PC-3 (cell line): ENCODE data around the gene YPEL1. TPM values are rescaled to one million over a fixed set of nuclear protein-coding genes. Genes with fewer than 3 reads are reported as not detected.
"Not testable (repeated sequence)": the region's sequence is repeated elsewhere in the genome, so short reads cannot be mapped to it uniquely, and the experiment has no call there.

ENCODE experiments used
- ATAC-seq: fragments of 200-7000 bp; cut with Tn5 transposase; 2 replicates; pipeline ENCODE4 v1.9.1; 2020; ENCODE audit warnings: mild to moderate bottlenecking, moderate library complexity
- BruUV-seq: library from RNA; stranded (reverse); fragments of 400-500 nt; replicated peaks from 2 replicates; lab custom pipeline; 2021; lab: Mats Ljungman, UMichigan
- CTCF ChIA-PET: fragments of 300-600 bp; sonication (Branson Sonifier 250); formaldehyde crosslinking; loops from one replicate; lab custom pipeline; 2022; ENCODE audit warnings: antibody characterized with exemption; lab: Charles Lee
- POLR2A ChIA-PET: fragments of 300-600 bp; sonication (Branson Sonifier 250); formaldehyde crosslinking; loops from one replicate; lab custom pipeline; 2022; ENCODE audit warnings: antibody characterized with exemption; ENCODE audit not compliant: unreplicated experiment; lab: Charles Lee
- DNase-seq: peaks from one replicate; pipeline ENCODE4 v3.0.0-alpha.2; 2015
- H2AFZ ChIP-seq: fragments of 300-600 bp; sonication (generic); 2 replicates; pipeline ENCODE4 v1.6.0; 2016; ENCODE audit warnings: antibody characterized with exemption, low read length
- H3F3A ChIP-seq: fragments of 300-600 bp; sonication (generic); one replicate; pipeline ENCODE4 v1.6.0; 2017; ENCODE audit warnings: antibody characterized with exemption, low read length, control low read depth, mild to moderate bottlenecking; ENCODE audit not compliant: unreplicated experiment
- H3K27ac ChIP-seq: fragments of 300-600 bp; sonication (generic); 2 replicates; pipeline ENCODE4 v1.5.1; 2016; ENCODE audit warnings: mild to moderate bottlenecking, low read length
- H3K27me3 ChIP-seq: fragments of 300-600 bp; sonication (generic); 2 replicates; pipeline ENCODE4 v1.6.1; 2016; ENCODE audit warnings: low read length, mixed read lengths
- H3K36me3 ChIP-seq: fragments of 300-600 bp; sonication (generic); 2 replicates; pipeline ENCODE4 v1.6.1; 2016; ENCODE audit warnings: low read depth, mixed run types, low read length, mixed read lengths
- H3K4me1 ChIP-seq: fragments of 300-600 bp; sonication (generic); 2 replicates; pipeline ENCODE4 v1.5.1; 2016; ENCODE audit warnings: low read length; ENCODE audit not compliant: insufficient read depth
- H3K4me2 ChIP-seq: fragments of 300-600 bp; sonication (generic); 2 replicates; pipeline ENCODE4 v1.6.0; 2016; ENCODE audit warnings: low read length
- H3K4me3 ChIP-seq: fragments of 300-600 bp; sonication (generic); 2 replicates; pipeline ENCODE4 v1.5.1; 2016; ENCODE audit warnings: mild to moderate bottlenecking, low read length, mixed read lengths
- H3K79me2 ChIP-seq: fragments of 300-600 bp; sonication (generic); 2 replicates; pipeline ENCODE4 v1.6.1; 2017; ENCODE audit warnings: low read length, mixed read lengths
- H3K9ac ChIP-seq: fragments of 300-600 bp; sonication (generic); 2 replicates; pipeline ENCODE4 v1.6.0; 2016; ENCODE audit warnings: mild to moderate bottlenecking, low read length
- H3K9me2 ChIP-seq: fragments of 300-600 bp; sonication (generic); replicated peaks from 2 replicates; pipeline ENCODE4 v1.6.1; 2016; ENCODE audit warnings: mixed run types, low read length, mixed read lengths
- H3K9me3 ChIP-seq: fragments of 300-600 bp; sonication (generic); 2 replicates; pipeline ENCODE4 v1.6.1; 2016; ENCODE audit warnings: low read length, mixed read lengths
- H4K20me1 ChIP-seq: fragments of 300-600 bp; sonication (generic); 2 replicates; pipeline ENCODE4 v1.6.1; 2016; ENCODE audit warnings: low read length, mixed read lengths
- CTCF ChIP-seq: fragments of 300-600 bp; sonication (generic); conservative IDR thresholded peaks from 2 replicates; pipeline ENCODE4 v1.5.1; 2017; ENCODE audit warnings: antibody characterized with exemption, low read depth, mild to moderate bottlenecking, low read length
- EZH2 ChIP-seq: fragments of 300-600 bp; sonication (generic); IDR thresholded peaks from one replicate; pipeline ENCODE4 v1.6.1; 2017; ENCODE audit warnings: antibody characterized with exemption, mild to moderate bottlenecking, low read length; ENCODE audit not compliant: unreplicated experiment
- EZH2phosphoT487 ChIP-seq: fragments of 300-600 bp; sonication (generic); IDR thresholded peaks from 2 replicates; pipeline ENCODE4 v1.6.1; 2018; ENCODE audit warnings: mild to moderate bottlenecking, antibody characterized with exemption, low read length, borderline replicate concordance
- intact Hi-C: fragments of 100-400 bp; cut with micrococcal nuclease; formaldehyde crosslinking; loops from 2 replicates; pipeline ENCODE4 v1.9.0; 2023
- total RNA-seq: library from RNA; depleted of rRNA; stranded (reverse); fragments of >200 nt; gene quantifications from 2 replicates; pipeline ENCODE4 v1.2.3, GENCODE V29; 2014

YPEL1 gene
- total RNA-seq, 1 experiment from 2014 or later = 3.2 TPM

GRCh38 chr22:21730535-21731308 lies 4.9 kb downstream of the YPEL1 start:
- no peaks in the 10 kb centered on the region for H3K36me3 ChIP-seq
- intact Hi-C loops = no loop called here

GRCh38 chr22:21729184-21729583 lies 6.4 kb downstream of the YPEL1 start:
- H3K9me3 ChIP-seq, H3K27ac ChIP-seq, H3K27me3 ChIP-seq, H3F3A ChIP-seq, H3K36me3 ChIP-seq, H3K9me2 ChIP-seq, H3K4me2 ChIP-seq, H2AFZ ChIP-seq, H3K79me2 ChIP-seq, CTCF ChIA-PET, H3K4me1 ChIP-seq, H4K20me1 ChIP-seq, DNase-seq, ATAC-seq, H3K9ac ChIP-seq, BruUV-seq, H3K4me3 ChIP-seq, intact Hi-C loops, POLR2A ChIA-PET: not testable (repeated sequence)

More at GRCh38 chr22:21730535-21731308, 4.9 kb downstream of the YPEL1 start:
- Histone ChIP-seq H3K79me2 (no peaks in the 10 kb centered on the region), H3K27me3 (no peaks in the 10 kb centered on the region), H3K4me3 (no peak overlapping the region), H2AFZ (no peak overlapping the region), H4K20me1 (no peaks in the 10 kb centered on the region), H3F3A (no peaks in the 10 kb centered on the region), H3K9me2 (no peaks in the 10 kb centered on the region), H3K9me3 (no peaks in the 10 kb centered on the region), H3K9ac (no peak overlapping the region), H3K27ac (no peak overlapping the region), H3K4me1 (no peaks in the 10 kb centered on the region), H3K4me2 (no peak overlapping the region)
- no peak for ATAC-seq
- CTCF ChIA-PET = no interaction called here
- no peak for TF ChIP-seq EZH2
- no peak for TF ChIP-seq EZH2phosphoT487
- no peak for TF ChIP-seq CTCF
- POLR2A ChIA-PET = no interaction called here
- no peak for DNase-seq
- no TSS peak for BruUV-seq

GRCh38 chr22:21728270-21728669 lies 7.3 kb downstream of the YPEL1 start:
- no peak overlapping the region for H3K9ac ChIP-seq
- TF ChIP-seq CTCF (no peak), EZH2phosphoT487 (no peak), EZH2 (no peak)
- H3K36me3 ChIP-seq = no peaks in the 10 kb centered on the region
- ATAC-seq (no peak), DNase-seq (no peak)
- H3K79me2 ChIP-seq = no peaks in the 10 kb centered on the region
- no peak overlapping the region for H3K27ac ChIP-seq
- H3K4me3 ChIP-seq = no peak overlapping the region
- no peaks in the 10 kb centered on the region for H4K20me1 ChIP-seq
- H3K4me2 ChIP-seq = no peak overlapping the region
- no peaks in the 10 kb centered on the region for H3K27me3 ChIP-seq
- no peak overlapping the region for H2AFZ ChIP-seq
- CTCF ChIA-PET = no interaction called here
- no peaks in the 10 kb centered on the region for H3F3A ChIP-seq
- intact Hi-C loops = no loop called here
- BruUV-seq = no TSS peak
- H3K4me1 ChIP-seq = no peaks in the 10 kb centered on the region
- POLR2A ChIA-PET = no interaction called here
- no peaks in the 10 kb centered on the region for H3K9me2 ChIP-seq
- H3K9me3 ChIP-seq = no peaks in the 10 kb centered on the region
